HepG2 (cell line): ENCODE measurements around the gene ICAM2. TPM values are rescaled to one million over a fixed set of nuclear protein-coding genes. Genes with fewer than 3 reads are reported as not detected.

ENCODE experiments used
- ATF4 ChIP-seq, 2 experiments: fragments of 450-650 bp in 1 of 2; sonication (generic) in 1 of 2; formaldehyde crosslinking; IDR thresholded peaks; 2 replicates each; pipeline versions ENCODE4 v1.5.0 to v1.8.0; 2020 to 2022; ENCODE audit warnings: mild to moderate bottlenecking in 1 of 2, missing genetic modification reagents in 1 of 2
- CREB1 ChIP-seq, 2 experiments: fragments of 450-650 bp in 1 of 2; IDR thresholded peaks; 2 replicates each; pipeline ENCODE4 v1.6.1; 2016 to 2017; ENCODE audit warnings: control low read depth in 1 of 2, mild to moderate bottlenecking in 1 of 2, missing compliant biosample characterization in 1 of 2, missing genetic modification characterization in 1 of 2
- E2F1 ChIP-seq: sonication (generic); formaldehyde crosslinking; IDR thresholded peaks from 2 replicates; pipeline ENCODE4 v1.5.0; 2020; ENCODE audit warnings: missing genetic modification reagents
- GFI1 ChIP-seq: sonication (generic); formaldehyde crosslinking; IDR thresholded peaks from 2 replicates; pipeline ENCODE4 v1.5.0; 2020; ENCODE audit warnings: missing genetic modification reagents, mild to moderate bottlenecking, borderline replicate concordance
- HES4 ChIP-seq: sonication (generic); formaldehyde crosslinking; IDR thresholded peaks from 2 replicates; pipeline ENCODE4 v1.9.0; 2021; ENCODE audit warnings: mild to moderate bottlenecking, missing genetic modification reagents, borderline replicate concordance
- HOXD1 ChIP-seq: sonication (generic); formaldehyde crosslinking; IDR thresholded peaks from 2 replicates; pipeline ENCODE4 v1.5.0; 2020; ENCODE audit warnings: missing genetic modification reagents
- IRX3 ChIP-seq: sonication (generic); formaldehyde crosslinking; IDR thresholded peaks from 2 replicates; pipeline ENCODE4 v1.8.1; 2023; ENCODE audit warnings: mild to moderate bottlenecking, low read depth, missing genetic modification reagents, borderline replicate concordance
- MED8 ChIP-seq: sonication (generic); formaldehyde crosslinking; IDR thresholded peaks from 2 replicates; pipeline ENCODE4 v1.8.1; 2023; ENCODE audit warnings: mild to moderate bottlenecking, missing genetic modification reagents; ENCODE audit not compliant: insufficient replicate concordance
- NR2F2 ChIP-seq: IDR thresholded peaks from 2 replicates; pipeline ENCODE4 v1.6.1; 2012; ENCODE audit warnings: low read depth, inconsistent platforms, borderline replicate concordance
- PAF1 ChIP-seq: IDR thresholded peaks from 2 replicates; pipeline ENCODE4 v1.6.1; 2016; ENCODE audit warnings: missing genetic modification reagents, missing compliant biosample characterization
- REPIN1 ChIP-seq: sonication (generic); formaldehyde crosslinking; IDR thresholded peaks from 2 replicates; pipeline ENCODE4 v1.8.0; 2022; ENCODE audit warnings: missing genetic modification reagents, low read depth, mild to moderate bottlenecking, borderline replicate concordance
- SALL1 ChIP-seq: sonication (generic); formaldehyde crosslinking; IDR thresholded peaks from 2 replicates; pipeline ENCODE4 v1.8.0; 2022; ENCODE audit warnings: mild to moderate bottlenecking, missing genetic modification reagents
- SNAPC2 ChIP-seq: sonication (generic); formaldehyde crosslinking; IDR thresholded peaks from 2 replicates; pipeline ENCODE4 v1.8.1; 2022; ENCODE audit warnings: mild to moderate bottlenecking, missing genetic modification reagents
- SRY ChIP-seq: sonication (generic); formaldehyde crosslinking; IDR thresholded peaks from 2 replicates; pipeline ENCODE4 v1.8.0; 2022; ENCODE audit warnings: mild to moderate bottlenecking, missing genetic modification reagents
- TRIM24 ChIP-seq: sonication (generic); formaldehyde crosslinking; IDR thresholded peaks from 2 replicates; pipeline ENCODE4 v1.8.0; 2022; ENCODE audit warnings: mild to moderate bottlenecking, missing genetic modification reagents
- ZBTB49 ChIP-seq: sonication (generic); formaldehyde crosslinking; IDR thresholded peaks from 2 replicates; pipeline ENCODE4 v1.4.0; 2020; ENCODE audit warnings: missing genetic modification reagents, borderline replicate concordance
- ZEB1 ChIP-seq: IDR thresholded peaks from 2 replicates; pipeline ENCODE4 v1.6.1; 2012; ENCODE audit warnings: mild to moderate bottlenecking, low read depth, inconsistent platforms; ENCODE audit not compliant: insufficient replicate concordance
- ZFP36 ChIP-seq: fragments of 150-350 bp; IDR thresholded peaks from 2 replicates; pipeline ENCODE4 v1.6.1; 2018; ENCODE audit warnings: borderline replicate concordance, low read length, low read depth; ENCODE audit not compliant: partially characterized antibody
- ZNF414 ChIP-seq: sonication (generic); formaldehyde crosslinking; IDR thresholded peaks from 2 replicates; pipeline ENCODE4 v1.5.0; 2020; ENCODE audit warnings: missing genetic modification reagents
- ZNF672 ChIP-seq: sonication (generic); formaldehyde crosslinking; IDR thresholded peaks from 2 replicates; pipeline ENCODE4 v1.8.1; 2022; ENCODE audit warnings: missing genetic modification reagents
- polyA plus RNA-seq, 8 experiments: library from polyadenylated mRNA; depleted of rRNA in 3 of 8; stranded (reverse) in 7 of 8; unstranded in 1 of 8; fragments of >200 nt; fragmentation: Illumina TruSeq in 4 of 8; extraction: Trizol in 4 of 8; gene quantifications; 2 replicates each; pipeline versions ENCODE4 v1.2.1 to v1.2.3, GENCODE V29; 2011 to 2016; ENCODE audit warnings: low read depth in 4 of 8, missing spikeins in 1 of 8, mixed read lengths in 1 of 8; ENCODE audit not compliant: insufficient read depth in 1 of 8
- total RNA-seq, 5 experiments: library from RNA; depleted of rRNA; stranded (reverse); fragments of >200 nt; fragmentation: Illumina TruSeq; extraction: Trizol; gene quantifications; 2 replicates each; pipeline ENCODE4 v1.2.3, GENCODE V29; 2016; ENCODE audit warnings: low read depth in 1 of 5
- TF ChIP-seq, protein P1 (sequence below): sonication (generic); formaldehyde crosslinking; IDR thresholded peaks from 2 replicates; pipeline ENCODE4 v1.5.0; 2020; ENCODE audit warnings: mild to moderate bottlenecking, missing genetic modification reagents, borderline replicate concordance

Gene ICAM2
- total and polyA plus RNA-seq, 2 of the 13 experiments (the other 11 are each of a cell fraction or from before 2014, with no cell fraction given): 10.9 to 20.8 TPM

DNA sequence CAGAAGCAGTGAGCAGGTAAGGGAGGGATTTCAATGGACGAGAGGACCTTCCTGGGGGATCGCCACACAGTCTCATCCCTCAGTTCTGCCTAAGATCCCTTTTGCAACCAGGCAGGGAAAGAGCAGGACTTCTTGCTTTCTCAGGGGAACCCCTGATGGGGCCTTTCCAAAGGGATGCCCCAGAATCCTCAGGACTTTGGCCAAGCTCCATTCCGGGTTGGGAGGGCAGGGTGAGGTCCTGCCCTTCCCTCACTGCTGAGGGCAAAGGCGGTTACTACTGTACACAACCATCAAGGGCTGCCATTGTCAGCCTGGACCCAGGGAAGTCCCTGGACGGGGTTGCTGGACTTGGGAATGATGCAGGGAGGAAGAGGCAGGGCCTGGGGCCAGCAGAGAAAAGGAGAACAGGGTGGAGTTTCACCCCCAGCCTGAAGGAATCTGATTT, 12.6 kb downstream of the ICAM2 start (continued):
- TF ChIP-seq, protein P1, sequence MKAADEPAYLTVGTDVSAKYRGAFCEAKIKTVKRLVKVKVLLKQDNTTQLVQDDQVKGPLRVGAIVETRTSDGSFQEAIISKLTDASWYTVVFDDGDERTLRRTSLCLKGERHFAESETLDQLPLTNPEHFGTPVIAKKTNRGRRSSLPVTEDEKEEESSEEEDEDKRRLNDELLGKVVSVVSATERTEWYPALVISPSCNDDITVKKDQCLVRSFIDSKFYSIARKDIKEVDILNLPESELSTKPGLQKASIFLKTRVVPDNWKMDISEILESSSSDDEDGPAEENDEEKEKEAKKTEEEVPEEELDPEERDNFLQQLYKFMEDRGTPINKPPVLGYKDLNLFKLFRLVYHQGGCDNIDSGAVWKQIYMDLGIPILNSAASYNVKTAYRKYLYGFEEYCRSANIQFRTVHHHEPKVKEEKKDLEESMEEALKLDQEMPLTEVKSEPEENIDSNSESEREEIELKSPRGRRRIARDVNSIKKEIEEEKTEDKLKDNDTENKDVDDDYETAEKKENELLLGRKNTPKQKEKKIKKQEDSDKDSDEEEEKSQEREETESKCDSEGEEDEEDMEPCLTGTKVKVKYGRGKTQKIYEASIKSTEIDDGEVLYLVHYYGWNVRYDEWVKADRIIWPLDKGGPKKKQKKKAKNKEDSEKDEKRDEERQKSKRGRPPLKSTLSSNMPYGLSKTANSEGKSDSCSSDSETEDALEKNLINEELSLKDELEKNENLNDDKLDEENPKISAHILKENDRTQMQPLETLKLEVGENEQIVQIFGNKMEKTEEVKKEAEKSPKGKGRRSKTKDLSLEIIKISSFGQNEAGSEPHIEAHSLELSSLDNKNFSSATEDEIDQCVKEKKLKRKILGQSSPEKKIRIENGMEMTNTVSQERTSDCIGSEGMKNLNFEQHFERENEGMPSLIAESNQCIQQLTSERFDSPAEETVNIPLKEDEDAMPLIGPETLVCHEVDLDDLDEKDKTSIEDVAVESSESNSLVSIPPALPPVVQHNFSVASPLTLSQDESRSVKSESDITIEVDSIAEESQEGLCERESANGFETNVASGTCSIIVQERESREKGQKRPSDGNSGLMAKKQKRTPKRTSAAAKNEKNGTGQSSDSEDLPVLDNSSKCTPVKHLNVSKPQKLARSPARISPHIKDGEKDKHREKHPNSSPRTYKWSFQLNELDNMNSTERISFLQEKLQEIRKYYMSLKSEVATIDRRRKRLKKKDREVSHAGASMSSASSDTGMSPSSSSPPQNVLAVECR (CRISPR knock-in tag): 0 out of 2 replicates have a peak, but pooled peaks have one; percentile 10
- TF ChIP-seq SNAPC2 (CRISPR knock-in tag) (no peak), ZNF672 (CRISPR knock-in tag) (no peak), SRY (CRISPR knock-in tag) (no peak), HES4 (no peak), ZNF414 (CRISPR knock-in tag) (no peak), MED8 (CRISPR knock-in tag) (peak; percentile 27), SALL1 (CRISPR knock-in tag) (peak; percentile 67), IRX3 (no peak), E2F1 (no peak), TRIM24 (CRISPR knock-in tag) (no peak), GFI1 (CRISPR knock-in tag) (no peak; the same call in 1 of the 2 replicates), PAF1 (no peak), ZEB1 (no peak), NR2F2 (peak; percentile 61; the same call in 1 of the 2 replicates), HOXD1 (CRISPR knock-in tag) (no peak), CREB1 (IDR thresholded peaks at IDR 0.05) (no peak), CREB1 (CRISPR knock-in tag; IDR thresholded peaks at IDR 0.05) (no peak), ZBTB49 (CRISPR knock-in tag) (no peak), REPIN1 (no peak), ATF4 (CRISPR knock-in tag; IDR thresholded peaks at IDR 0.05) (no peak), ZFP36 (no peak)
